Measurements from ENCODE around the gene SLC25A36.
"Not testable (repeated sequence)": the region's sequence is repeated elsewhere in the genome, so short reads cannot be mapped to it uniquely, and the experiment has no call there.

SLC25A36 gene

DNA sequence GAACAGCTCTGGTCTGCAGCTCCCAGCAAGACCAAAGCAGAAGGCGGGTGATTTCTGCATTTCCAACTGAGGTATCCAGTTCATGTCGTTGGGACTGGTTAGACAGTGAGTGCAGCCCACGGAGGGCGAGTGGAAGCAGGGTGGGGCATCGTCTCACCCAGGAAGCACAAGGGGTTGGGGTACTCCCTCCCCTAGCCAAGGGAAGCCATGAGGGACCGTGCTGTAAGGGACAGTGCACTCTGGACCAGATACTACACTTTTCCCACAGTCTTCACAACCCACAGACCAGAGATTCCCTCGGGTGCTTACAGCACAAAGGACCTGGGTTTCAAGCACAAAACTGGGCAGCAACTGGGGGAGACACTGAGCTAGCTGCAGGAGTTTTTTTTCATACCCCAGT is 8.5 kb upstream of the SLC25A36 start:
- DNase-seq, result no peak

DNA sequence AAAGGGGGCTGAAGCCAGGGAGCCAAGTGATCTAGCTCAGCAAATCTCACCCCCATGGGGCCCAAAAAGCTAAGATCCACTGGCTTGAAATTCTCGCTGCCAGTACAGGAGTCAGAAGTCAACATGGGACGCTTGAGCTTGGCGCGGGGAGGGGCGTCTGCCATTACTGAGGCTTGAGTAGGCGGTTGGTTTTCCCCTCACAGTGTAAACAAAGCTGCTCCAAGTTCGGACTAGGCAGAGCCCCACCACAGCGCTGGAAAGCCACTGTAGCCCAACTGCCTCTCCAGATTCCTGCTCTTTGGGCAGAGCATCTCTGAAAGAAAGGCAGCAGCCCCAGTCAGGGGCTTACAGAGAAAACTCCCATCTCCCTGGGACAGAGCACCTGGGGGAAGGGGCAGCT is 8.1 kb upstream of the SLC25A36 start:
- no peak for DNase-seq

DNA sequence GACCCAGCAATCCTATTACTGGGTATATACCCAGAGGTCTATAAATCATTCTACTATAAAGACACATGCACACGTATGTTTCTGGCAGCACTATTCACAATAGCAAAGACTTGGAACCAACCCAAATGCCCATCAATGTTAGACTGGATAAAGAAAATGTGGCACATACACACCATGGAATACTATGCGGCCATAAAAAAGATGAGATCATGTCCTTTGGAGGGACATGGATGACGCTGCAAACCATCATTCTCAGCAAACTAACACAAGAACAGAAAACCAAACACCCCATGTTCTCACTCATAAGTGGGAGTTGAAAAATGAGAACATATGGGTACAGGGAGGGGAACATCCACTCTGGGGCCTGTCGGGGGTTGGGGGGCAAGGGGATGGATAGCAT is 2.3 kb upstream of the SLC25A36 start:
- not testable (repeated sequence) for DNase-seq

DNA sequence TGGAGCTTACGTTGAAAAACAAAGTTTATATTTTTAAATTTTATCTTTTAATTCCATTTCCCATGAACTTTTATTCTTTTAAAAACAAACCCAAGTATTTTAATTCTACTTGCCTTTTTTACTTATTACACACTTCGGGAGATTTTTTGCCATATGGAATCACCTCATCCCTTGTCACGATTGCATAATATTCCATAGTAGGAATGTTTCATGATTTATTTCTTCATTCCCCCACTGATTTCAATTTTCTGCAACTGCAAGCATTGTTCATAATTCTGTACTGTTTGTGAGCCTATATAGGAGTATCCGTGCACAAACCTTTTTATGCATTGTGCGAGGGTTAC is 574 bp upstream of the SLC25A36 start:
- no peak for DNase-seq

DNA sequence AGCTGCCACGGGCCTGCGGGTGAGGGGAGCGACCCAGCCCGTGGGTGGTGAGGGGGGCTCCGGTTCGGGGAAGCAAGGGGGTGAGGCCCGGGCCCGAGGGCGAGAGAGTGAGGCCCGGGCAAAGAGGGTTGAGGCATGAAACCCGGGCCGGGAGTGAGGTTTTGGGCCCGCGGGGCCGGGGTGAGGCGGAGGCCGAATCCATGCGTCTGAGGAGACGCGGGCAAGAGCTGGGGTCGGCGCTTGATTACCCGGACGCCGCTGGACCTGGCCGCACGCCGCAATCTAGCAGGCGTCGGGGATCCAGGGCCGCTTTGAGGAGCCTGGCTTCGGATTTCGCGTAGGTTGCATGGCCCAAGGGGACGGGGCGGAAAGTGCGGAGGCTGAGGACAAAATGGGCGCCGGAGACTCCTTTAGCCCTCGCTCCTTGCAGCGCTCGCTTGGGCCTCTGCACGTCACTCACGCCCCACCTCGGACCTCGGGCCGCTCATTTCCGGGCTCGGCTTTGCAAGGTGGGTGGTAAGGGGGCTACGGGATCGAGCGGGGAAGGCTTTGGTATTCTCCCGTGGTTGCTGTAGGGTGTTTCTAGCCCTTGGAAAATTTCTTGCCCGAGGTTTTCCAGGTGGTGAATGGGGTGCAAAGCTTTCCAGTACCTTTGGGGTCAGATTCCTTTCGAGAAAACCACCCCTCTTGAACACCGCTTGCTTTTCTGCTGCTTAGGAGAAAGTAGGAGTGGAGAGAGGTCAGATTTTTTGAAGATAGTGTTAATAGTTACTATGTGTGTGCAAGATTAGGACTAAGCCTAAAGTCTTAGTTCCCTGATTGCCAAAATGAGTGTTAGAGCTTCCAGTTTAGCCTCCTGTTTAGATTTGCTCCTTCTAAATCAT is 827 bp downstream of the SLC25A36 start:
- peak; percentile 56 to 76 for DNase-seq

DNA sequence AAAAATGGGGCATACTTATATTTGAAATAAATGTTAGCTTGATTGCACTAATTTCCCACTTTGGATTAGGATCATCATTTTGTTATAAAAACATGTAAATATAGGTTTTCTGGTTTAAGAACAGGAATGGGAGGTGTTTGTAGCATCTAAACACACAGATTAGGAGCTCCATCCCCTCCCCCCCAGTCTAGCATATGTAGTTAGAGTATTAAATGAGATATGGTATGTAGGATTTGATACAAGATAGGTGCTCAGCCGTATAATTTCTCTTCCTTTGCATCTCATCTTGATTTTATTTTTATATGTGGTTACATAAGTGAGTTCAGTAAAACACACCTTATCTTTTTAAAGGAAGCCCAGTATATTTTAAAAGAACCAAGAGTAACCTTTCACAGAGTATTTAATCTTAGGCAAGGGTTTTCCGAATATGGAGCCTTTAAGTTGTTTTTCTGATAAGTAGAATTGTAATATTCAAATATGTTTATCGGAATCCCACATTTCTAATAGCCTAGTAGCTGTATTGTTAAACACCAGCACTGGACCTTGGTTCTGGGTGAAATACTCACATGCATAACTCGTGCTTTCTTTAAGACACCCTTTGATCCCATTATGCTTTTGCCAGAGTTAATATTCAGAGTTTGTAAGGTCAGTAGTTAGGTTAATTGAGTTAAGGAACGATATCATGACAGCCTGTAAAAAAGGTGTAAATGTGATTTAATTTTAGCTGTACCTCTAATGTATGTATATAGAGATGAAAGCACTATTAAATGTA is 2.3 kb downstream of the SLC25A36 start:
- no peak for DNase-seq

DNA sequence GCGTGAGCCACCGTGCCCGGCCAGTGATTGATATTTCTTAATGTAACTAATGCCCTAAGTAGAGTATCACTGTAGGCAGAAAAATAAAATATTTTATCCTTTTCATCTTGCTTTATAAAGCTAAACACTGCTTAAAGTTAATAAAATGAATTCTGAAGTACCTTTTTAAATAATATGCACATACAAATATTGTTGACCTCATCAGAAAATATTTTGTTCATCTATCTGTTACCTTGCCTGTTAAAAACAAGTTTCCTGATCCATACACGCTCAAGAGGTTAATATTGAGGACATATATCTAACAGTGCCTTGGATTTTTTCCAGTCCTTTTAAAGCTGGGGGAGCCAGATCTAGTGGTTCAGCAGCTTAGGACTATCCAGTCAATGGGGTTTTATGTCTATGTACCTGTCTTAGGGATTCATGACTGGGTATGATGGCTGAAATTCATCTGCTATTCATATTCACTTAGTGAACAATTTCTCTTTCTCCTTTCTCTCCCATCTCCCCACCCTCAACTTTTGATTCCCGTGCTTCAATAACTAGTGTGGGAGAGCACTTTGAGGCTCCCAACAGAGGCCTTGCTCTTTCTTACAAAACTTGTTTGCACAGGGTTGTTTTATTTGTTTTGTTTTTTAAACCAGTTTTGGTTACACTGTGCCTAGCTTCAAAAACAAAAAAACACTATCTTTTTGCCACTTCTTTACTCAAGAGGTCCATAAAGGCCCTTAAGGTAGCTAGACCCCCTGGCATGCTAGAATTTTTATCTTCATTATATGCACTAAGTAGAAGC is 7.0 kb downstream of the SLC25A36 start:
- DNase-seq, result no peak

DNA sequence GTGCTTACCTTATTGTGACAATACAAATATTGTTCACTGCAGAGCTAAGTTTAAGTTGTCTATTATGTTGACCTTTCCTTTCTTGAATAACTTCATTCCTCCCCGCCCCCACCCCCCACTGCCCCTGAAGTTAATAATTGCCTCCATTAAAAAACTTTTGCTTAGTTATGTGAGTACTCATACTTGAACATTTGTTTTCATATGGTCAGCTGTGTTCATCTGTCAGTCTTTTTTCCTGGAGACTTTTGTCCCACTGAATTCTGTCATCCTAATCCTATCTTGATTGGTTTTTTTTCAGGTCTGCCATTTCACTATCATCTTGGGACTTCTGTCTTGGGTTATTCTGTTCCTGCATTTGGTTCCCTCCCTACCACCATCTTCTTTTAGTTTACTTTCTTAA is 8.5 kb downstream of the SLC25A36 start:
- DNase-seq, result no peak

DNA sequence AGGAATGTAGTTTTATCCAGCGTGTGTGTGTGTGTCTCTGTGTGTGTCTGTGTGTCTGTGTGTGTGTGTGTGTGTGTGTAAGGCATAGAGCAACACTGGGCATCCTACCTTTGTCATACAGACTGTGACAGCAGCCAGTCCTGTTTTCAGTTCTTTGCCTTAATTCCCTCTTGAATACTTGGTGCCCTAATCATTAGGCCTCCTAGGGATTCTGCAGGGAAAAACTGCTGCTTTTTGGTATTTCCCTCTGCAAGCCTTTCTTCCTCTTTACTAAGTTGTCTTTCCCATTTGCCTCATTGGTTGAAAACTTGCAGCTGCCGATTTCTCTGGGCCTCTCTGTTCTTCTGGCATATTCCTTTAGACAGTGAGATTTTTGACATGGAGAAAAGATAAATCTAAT is 9.2 kb downstream of the SLC25A36 start:
- no peak for DNase-seq

DNA sequence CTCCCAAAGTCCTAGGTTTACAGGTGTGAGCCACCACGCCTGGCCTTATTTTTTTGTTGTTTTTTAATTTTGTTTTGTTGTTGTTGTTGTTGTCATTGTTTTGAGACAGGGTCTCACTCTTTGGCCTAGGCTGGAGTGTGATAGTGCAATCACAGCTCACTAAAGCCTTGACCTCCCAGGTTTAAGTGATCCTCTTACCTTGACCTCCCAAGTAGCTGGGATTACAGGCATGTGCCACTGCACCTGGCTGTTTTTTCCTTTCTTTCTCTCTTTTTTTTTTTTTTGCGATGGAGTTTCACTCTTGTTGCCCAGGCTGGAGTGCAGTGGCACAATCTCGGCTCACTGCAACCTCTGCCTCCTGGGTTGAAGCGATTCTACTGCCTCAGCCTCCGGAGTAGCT is 10.1 kb downstream of the SLC25A36 start:
- DNase-seq, result not testable (repeated sequence)

DNA sequence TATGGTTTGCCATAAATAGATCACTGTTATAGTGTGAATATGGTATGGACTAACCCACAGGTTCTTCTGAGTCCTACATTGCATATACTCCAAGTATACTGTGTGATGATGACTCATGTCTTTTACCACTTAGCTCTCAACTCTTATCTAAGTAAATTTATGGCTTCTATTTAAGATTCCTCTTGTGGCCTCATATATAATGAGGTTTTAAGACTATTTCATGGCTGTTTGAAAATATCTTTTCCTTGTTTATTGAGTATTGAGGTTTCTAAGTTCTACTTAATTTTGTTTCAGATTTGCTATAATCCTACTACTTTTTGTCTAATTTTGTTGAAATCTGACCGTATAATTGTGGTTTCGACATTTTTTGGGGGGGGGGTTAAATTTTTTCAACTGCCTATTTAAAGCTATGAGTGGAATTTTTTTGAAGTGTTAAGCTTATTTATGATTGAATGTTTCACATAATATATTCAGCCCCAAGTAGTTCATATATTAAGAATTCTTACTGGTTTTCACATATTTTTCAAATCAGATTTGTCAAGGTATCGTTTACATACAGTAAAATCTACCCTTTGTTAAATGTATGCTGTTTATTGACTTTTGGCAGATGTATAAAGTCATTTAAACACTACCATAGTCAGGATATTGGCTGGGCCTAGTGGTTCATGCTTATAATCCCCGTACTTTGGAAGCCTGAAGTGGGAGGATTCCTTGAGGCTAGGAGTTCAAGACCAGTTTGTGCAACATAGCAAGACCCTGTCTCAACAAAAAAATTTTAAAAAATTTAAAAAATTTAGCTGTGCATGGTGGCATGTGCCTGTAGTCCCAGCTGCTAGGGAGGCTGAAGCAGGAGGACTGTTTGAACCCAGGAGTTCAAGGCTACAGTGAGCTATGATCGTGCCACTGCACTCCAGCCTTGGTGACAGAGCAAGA is 11.7 kb downstream of the SLC25A36 start:
- peak in 1 of 2 donors; percentile 29 for DNase-seq

DNA sequence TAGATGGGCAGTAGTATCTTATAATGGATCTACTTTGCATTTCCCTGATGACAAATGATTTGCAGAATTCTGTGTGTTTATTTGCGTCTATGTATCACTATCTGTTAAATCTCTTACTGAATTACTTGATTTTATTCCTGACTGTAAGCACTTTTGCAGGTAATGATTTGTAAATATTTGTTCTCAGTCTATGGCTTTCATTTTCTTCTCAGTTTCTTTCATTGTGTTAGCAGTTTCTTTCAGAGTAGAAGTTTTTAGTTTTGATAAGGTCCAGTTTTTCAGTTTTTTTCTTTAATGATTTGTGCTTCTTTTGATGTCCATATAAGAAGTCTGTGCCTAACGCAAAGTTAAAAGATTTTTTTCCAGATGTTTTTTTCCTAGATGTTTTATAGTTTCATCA is 12.9 kb downstream of the SLC25A36 start:
- no peak for DNase-seq

DNA sequence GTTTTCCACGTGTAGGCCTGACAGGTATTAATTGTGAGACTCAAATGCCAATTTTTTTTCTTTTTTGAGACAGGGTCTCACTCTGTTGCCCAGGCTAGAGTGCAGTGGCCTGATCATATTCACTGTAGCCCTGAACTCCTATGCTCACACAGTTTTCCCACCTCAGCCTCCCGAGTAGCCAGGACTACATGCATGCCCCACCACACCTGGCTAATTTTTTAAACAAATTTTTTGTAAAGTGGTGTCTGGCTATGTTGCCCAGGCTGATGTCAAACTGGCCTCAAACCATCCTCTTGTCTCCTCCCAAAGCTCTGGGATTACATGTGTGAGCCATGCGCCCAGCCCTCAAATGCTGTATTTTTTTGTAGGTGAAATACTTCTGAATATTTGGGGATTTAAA is 14.0 kb downstream of the SLC25A36 start:
- no peak for DNase-seq

DNA sequence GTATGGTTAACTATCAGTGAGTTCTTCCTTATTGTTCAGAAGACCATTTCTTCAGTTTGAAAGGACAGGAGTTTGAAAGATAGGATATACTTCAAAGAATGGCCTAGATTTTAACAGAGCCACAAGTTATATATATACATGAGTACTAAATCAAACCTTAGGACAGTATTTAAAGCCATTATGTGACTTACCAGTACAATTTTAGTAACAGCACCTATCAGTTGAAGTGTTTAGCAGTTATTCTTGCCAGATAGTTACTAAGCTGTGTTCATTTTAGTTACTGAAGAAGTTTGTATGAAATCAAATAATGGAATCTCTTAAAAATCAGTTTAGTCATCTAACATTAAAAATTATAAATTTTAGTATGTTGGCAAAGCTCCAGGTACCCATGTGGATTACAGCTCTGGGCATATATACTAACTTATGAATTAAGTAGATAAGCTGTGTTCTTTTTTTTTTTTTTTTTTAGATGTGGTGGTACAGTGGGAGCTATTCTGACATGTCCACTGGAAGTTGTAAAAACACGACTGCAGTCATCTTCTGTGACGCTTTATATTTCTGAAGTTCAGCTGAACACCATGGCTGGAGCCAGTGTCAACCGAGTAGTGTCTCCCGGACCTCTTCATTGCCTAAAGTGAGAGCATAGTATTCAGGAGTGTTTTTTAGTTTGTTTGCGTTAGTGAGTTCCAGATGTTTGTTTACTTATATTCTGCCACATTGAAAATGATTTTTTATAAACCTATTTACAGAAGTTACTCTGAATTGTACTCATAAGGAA is 14.6 kb downstream of the SLC25A36 start:
- DNase-seq, result no peak

DNA sequence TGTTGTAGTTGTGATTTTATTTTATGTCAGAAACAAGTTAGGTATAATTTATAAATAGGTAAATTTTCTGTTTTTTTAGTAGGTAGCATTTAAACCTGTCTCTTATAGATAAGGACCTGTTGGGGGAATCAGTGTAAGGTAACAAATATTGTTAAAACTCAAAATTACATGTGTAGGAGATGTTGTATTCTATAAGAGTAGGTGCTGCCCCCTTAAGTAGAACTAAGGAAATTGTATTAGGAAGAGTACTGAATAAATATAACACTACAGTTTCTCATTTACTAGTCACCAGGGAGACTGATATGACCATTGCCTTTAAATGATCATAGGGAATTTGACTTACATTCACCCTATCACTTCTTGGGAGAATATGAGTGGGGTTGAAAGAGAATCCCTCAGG is 31.2 kb downstream of the SLC25A36 start:
- peak in 1 of 2 donors; percentile 4 for DNase-seq

DNA sequence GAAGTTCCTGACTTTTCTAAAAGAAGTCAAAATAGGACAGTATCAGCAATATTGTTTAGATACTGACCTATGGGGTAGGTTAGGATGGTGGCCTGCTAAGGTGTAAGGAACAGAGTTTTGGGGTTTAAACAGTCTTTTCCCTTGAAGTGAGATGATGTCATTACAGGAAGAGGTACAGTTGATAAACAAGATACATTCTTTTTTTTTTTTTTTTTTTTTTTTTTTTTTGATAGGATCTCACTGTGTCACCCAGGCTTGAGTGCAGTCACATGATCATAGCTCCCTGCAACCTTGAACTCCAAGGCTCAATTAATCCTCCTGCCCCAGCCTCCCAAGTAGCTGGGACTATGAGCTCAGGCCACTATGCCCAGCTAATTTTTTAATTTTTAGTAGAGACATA is 33.3 kb downstream of the SLC25A36 start:
- DNase-seq, result no peak

DNA sequence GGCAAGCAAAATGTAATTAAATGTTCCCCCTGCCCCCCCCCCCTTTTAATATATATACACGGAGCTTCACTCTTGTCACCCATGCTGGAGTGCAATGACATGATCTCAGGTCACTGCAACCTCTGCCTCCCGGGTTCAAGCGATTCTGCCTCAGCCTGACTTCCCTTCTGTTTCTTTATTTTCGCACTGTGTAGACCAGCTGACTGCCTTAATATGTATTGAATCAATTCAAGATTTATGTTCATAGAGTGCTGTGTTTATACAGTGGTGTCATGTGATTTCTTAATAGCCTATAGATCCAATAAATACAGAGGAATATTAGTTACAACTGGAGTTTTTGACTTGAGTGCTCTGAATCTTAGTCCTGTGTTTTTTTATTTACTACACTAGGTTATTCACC is 39.0 kb downstream of the SLC25A36 start:
- DNase-seq, result no peak

DNA sequence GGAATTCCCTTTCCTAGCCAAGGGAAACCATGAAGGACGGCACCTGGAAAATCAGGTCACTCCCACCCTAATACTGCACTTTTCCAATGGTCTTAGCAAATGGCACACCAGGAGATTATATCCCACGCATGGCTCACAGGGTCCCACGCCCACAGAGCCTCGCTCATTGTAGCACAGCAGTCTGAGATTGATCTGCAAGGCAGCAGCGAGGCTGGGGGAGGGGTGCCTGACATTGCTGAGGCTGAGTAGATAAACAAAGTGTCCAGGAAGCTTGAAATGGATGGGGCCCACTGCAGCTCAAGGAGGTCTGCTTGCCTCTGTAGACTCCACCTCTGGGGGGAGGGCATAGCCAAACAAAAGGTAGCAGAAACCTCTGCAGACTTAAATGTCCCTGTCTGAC is 46.2 kb downstream of the SLC25A36 start:
- DNase-seq, result not testable (repeated sequence)

DNA sequence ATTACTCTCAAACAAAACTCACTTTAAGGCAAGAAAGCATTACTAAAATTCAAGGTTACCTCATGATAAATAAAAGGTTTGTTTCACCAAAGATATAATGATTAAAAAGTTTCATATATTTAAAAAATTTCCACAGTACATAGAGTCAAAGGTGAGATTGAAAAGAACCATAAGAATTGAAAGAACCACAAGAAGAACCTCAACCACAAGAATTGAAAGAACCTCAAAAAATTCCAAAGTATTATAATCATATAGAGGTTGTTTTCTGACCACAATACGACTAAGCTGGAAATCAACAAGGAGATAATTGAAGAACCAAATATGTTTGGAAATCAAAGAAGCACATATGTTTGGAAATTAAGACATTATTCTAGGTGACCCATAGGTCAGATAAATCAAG is 52.7 kb downstream of the SLC25A36 start:
- DNase-seq, result no peak

DNA sequence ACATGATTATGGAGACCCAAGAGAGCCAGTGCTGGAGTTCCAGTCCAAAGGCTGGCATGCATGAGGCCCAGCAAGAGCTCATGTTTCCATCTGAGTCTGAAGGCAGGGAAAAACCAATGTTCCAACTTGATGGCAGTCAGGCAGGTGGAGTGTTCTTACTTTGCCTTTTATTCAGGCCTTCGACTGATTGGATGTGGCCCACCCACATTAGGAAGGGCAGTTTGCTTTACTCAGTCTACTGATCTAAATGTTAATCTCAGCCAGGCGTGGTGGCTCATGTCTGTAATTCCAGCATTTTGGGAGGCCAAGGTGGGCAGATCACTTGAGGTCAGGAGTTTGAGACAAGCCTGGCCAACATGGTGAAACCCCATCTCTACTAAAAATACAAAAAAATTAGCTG is 53.2 kb downstream of the SLC25A36 start:
- not testable (repeated sequence) for DNase-seq

DNA sequence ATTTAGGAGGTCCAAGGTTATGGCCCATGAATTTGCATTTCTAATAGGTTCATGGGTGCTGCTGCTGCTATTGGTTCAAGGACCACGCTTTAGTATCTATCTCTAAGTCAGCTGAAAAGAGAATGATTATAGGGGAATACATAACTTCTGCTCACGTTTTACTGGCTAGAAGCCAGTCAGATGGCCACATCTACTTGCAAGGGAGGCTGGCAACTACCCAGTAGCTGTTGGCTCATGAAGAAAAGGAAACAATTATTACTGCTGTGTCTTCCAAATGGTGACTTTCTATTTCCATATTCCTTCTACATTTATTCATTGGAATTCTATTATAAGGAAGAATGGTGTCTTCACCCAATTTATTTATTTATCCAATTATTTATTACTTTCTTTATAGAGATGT is 54.2 kb downstream of the SLC25A36 start:
- DNase-seq, result no peak
